ENCODE measurements around the gene RAPGEF6. TPM values are rescaled to one million over a fixed set of nuclear protein-coding genes. Genes with fewer than 3 reads are reported as not detected.
A peak's percentile ranks its signal among the peaks of the same experiment; 100 is the strongest.

RAPGEF6 gene
- total RNA-seq, 2 donors from 2014 or later, result 16.5 to 50.0 TPM

DNA sequence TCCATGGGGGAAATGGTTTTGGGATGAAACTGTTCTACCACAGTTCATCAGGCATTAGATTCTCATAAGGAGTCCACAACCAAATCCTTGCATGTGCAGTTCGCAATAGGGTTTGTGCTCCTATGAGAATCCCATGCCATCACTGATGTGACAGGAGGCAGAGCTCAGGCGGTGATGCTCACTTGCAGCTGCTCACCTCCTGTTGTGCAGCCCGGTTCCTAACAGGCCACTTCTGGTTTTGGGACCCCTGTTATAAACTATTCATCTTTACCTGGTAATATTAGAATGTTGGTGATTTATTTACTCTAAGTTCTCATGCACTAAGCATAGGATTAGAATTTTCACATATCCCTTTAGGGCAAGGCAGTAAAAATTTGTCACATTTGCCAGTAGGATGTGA lies 248.9 kb downstream of the RAPGEF6 start:
- Histone ChIP-seq H3K4me1 (ENCODE audit: control insufficient read depth in 1 of 2, low read depth in 2 of 2) (peaks cover 6 to 17% of the 10 kb centered on the region in 2 donors), H3K9me3 (no peaks in the 10 kb centered on the region), H3K36me3 (no peaks in the 10 kb centered on the region), H3K27me3 (replicated peaks; ENCODE audit: insufficient read depth) (no peaks in the 10 kb centered on the region), H3K4me3 (no peak overlapping the region), H3K27ac (no peak overlapping the region)
- ATAC-seq (ENCODE audit: insufficient number of reproducible peaks, low FRiP score, low read depth), result no peak
- TF ChIP-seq, protein P1, sequence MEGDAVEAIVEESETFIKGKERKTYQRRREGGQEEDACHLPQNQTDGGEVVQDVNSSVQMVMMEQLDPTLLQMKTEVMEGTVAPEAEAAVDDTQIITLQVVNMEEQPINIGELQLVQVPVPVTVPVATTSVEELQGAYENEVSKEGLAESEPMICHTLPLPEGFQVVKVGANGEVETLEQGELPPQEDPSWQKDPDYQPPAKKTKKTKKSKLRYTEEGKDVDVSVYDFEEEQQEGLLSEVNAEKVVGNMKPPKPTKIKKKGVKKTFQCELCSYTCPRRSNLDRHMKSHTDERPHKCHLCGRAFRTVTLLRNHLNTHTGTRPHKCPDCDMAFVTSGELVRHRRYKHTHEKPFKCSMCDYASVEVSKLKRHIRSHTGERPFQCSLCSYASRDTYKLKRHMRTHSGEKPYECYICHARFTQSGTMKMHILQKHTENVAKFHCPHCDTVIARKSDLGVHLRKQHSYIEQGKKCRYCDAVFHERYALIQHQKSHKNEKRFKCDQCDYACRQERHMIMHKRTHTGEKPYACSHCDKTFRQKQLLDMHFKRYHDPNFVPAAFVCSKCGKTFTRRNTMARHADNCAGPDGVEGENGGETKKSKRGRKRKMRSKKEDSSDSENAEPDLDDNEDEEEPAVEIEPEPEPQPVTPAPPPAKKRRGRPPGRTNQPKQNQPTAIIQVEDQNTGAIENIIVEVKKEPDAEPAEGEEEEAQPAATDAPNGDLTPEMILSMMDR (IDR thresholded peaks at IDR 0.05), result no peak
- no peak for DNase-seq (ENCODE audit: low spot score)

GRCh38 chr5:131384616-131385214 lies 250.3 kb downstream of the RAPGEF6 start:
- no peaks in the 10 kb centered on the region for H3K27me3 ChIP-seq (replicated peaks; ENCODE audit: insufficient read depth)
- TF ChIP-seq, protein P1 (IDR thresholded peaks at IDR 0.05), result no peak
- H3K4me1 ChIP-seq (ENCODE audit: control insufficient read depth in 1 of 2, low read depth in 2 of 2), result peaks cover 18 to 27% of the 10 kb centered on the region in 2 donors
- H3K36me3 ChIP-seq, result no peaks in the 10 kb centered on the region
- no peaks in the 10 kb centered on the region for H3K9me3 ChIP-seq
- peak; percentile 20 for ATAC-seq (ENCODE audit: insufficient number of reproducible peaks, low FRiP score, low read depth)
- H3K27ac ChIP-seq, result no peak overlapping the region
- no peak for DNase-seq (ENCODE audit: low spot score)
- no peak overlapping the region for H3K4me3 ChIP-seq

DNA sequence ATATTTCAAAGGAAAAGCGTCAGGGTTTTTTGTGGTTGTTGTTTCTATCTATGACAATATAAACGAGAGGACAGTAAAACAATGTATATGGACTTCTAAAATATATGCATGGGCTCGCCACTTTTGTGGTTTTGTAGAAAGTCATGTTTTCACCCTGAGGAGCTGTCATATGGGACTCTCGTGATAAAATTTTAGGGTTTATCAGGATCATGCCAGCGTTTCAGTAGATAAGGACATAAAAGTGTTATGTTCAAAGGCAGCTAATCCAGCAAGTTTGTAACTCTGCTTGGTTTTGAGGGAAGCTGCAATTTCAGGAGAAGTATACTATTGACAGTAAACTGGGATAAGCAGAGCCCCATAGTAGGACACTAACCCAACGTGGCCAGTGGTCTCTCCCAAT lies 250.9 kb downstream of the RAPGEF6 start:
- no peak overlapping the region for H3K4me3 ChIP-seq
- no peaks in the 10 kb centered on the region for H3K36me3 ChIP-seq
- H3K4me1 ChIP-seq (ENCODE audit: control insufficient read depth in 1 of 2, low read depth in 2 of 2), result peaks cover 24 to 32% of the 10 kb centered on the region in 2 donors
- TF ChIP-seq, protein P1 (IDR thresholded peaks at IDR 0.05), result no peak
- DNase-seq (ENCODE audit: low spot score) (no peak), ATAC-seq (ENCODE audit: insufficient number of reproducible peaks, low FRiP score, low read depth) (no peak)
- no peaks in the 10 kb centered on the region for H3K9me3 ChIP-seq
- H3K27ac ChIP-seq, result no peak overlapping the region
- H3K27me3 ChIP-seq (replicated peaks; ENCODE audit: insufficient read depth), result no peaks in the 10 kb centered on the region

- Histone ChIP-seq H3K4me3 (no peak overlapping the region), H3K9me3 (no peaks in the 10 kb centered on the region), H3K4me1 (ENCODE audit: control insufficient read depth in 1 of 2, low read depth in 2 of 2) (peaks cover 34 to 44% of the 10 kb centered on the region in 2 donors), H3K27ac (no peak overlapping the region), H3K36me3 (no peaks in the 10 kb centered on the region), H3K27me3 (replicated peaks; ENCODE audit: insufficient read depth) (no peaks in the 10 kb centered on the region)
- TF ChIP-seq, protein P1 (IDR thresholded peaks at IDR 0.05), result no peak
- no peak for DNase-seq (ENCODE audit: low spot score)
- no peak for ATAC-seq (ENCODE audit: insufficient number of reproducible peaks, low FRiP score, low read depth)
Observed at GRCh38 chr5:131382407-131383395, 252.3 kb downstream of the RAPGEF6 start.

DNA sequence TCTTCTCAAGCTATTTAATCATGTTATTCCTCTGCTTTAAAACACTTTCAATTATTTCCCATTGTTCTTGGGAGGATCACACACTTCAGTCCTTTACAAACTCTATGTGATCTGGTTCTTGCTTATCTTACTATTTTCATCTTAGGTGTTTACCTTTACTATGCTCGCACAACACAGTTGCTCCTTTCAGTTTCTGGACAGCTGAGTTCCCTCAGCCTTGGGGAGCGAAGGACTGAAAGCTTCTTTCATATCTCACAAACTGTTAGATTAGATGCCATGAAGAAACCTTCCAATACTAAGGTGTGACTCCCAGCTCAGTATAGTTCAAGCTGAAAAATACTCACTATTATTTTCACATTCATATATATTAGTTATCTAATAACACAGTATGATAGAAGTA lies 253.3 kb downstream of the RAPGEF6 start:
- Histone ChIP-seq H3K4me3 (no peak overlapping the region), H3K4me1 (ENCODE audit: control insufficient read depth in 1 of 2, low read depth in 2 of 2) (peaks cover 34 to 48% of the 10 kb centered on the region in 2 donors), H3K9me3 (no peaks in the 10 kb centered on the region), H3K36me3 (no peaks in the 10 kb centered on the region), H3K27ac (no peak overlapping the region), H3K27me3 (replicated peaks; ENCODE audit: insufficient read depth) (no peaks in the 10 kb centered on the region)
- TF ChIP-seq, protein P1 (IDR thresholded peaks at IDR 0.05), result no peak
- no peak for DNase-seq (ENCODE audit: low spot score)
- ATAC-seq (ENCODE audit: insufficient number of reproducible peaks, low FRiP score, low read depth), result no peak

Data from thoracic aorta (tissue), 2 donors.